DOHH2 (cell line): Measurements from ENCODE around the gene CACNA2D1.

ENCODE experiments used
- CTCF ChIP-seq: fragments of 200-600 bp; sonication (generic); IDR thresholded peaks from one replicate; pipeline ENCODE4 v1.5.1; 2014; ENCODE audit warnings: antibody characterized with exemption, mild to moderate bottlenecking, low read depth, low read length; ENCODE audit not compliant: poor library complexity, severe bottlenecking
- EZH2phosphoT487 ChIP-seq: fragments of 200-600 bp; sonication (generic); IDR thresholded peaks from 2 replicates; pipeline ENCODE4 v1.6.1; 2017; ENCODE audit warnings: borderline replicate concordance, mild to moderate bottlenecking, antibody characterized with exemption, low read length, moderate library complexity, mixed read lengths

DNA sequence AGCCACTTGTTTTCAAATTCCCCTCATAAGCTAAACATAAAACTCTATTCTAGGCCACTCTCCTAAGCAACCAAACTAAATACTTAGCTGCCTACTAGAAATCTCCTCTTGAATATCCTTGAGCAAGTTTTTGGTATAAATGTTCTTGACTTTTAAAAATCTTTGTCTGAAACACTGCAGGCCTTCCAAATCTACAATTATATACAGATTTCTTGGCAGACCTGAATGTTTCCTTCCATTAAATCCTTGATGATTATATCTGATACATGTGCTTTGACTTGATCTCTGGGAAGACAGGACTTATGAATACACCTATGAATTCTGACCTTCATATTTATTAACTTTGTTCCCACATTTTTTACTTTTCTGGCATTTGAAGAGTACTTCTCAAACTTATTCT lies 314.5 kb downstream of the CACNA2D1 start:
- TF ChIP-seq CTCF (no peak), EZH2phosphoT487 (no peak)
